Endothelial cell of umbilical vein (primary cell): Measurements from ENCODE around the gene PLEKHG4B.

Source experiments
- POLR2A ChIP-seq: IDR thresholded peaks from 2 replicates; pipeline ENCODE4 v1.6.1; 2012; ENCODE audit warnings: low read depth, mild to moderate bottlenecking, control low read depth, low read length
- TF ChIP-seq, protein P1 (sequence below): IDR thresholded peaks from 2 replicates; pipeline ENCODE4 v1.6.1; 2011; ENCODE audit not compliant: insufficient read depth, insufficient read length

- TF ChIP-seq, protein P1, sequence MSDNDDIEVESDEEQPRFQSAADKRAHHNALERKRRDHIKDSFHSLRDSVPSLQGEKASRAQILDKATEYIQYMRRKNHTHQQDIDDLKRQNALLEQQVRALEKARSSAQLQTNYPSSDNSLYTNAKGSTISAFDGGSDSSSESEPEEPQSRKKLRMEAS: no peak
- no peak for TF ChIP-seq POLR2A
These were observed 109.0 kb downstream of the PLEKHG4B start for GRCh38 chr5:200985-201384.
